Activated effector memory CD4-positive, alpha-beta T cell treated with Interleukin-2 at 50 U/mL for 16 hours (primary cell): ENCODE results near the gene SERPINB7.
"Not testable (repeated sequence)": the region's sequence is repeated elsewhere in the genome, so short reads cannot be mapped to it uniquely, and the experiment has no call there.

Source experiments
- DNase-seq: peaks from one replicate; pipeline ENCODE4 v3.0.0-alpha.2; 2020

Gene SERPINB7, protein sequence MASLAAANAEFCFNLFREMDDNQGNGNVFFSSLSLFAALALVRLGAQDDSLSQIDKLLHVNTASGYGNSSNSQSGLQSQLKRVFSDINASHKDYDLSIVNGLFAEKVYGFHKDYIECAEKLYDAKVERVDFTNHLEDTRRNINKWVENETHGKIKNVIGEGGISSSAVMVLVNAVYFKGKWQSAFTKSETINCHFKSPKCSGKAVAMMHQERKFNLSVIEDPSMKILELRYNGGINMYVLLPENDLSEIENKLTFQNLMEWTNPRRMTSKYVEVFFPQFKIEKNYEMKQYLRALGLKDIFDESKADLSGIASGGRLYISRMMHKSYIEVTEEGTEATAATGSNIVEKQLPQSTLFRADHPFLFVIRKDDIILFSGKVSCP

GRCh38 chr18:63775166-63775730 is at the start of gene SERPINB7:
SERPINB7 (plus strand) TSS chr18:63775418; CDS start chr18:63782373, 6,955 bp downstream.
- DNase-seq = no peak

DNA sequence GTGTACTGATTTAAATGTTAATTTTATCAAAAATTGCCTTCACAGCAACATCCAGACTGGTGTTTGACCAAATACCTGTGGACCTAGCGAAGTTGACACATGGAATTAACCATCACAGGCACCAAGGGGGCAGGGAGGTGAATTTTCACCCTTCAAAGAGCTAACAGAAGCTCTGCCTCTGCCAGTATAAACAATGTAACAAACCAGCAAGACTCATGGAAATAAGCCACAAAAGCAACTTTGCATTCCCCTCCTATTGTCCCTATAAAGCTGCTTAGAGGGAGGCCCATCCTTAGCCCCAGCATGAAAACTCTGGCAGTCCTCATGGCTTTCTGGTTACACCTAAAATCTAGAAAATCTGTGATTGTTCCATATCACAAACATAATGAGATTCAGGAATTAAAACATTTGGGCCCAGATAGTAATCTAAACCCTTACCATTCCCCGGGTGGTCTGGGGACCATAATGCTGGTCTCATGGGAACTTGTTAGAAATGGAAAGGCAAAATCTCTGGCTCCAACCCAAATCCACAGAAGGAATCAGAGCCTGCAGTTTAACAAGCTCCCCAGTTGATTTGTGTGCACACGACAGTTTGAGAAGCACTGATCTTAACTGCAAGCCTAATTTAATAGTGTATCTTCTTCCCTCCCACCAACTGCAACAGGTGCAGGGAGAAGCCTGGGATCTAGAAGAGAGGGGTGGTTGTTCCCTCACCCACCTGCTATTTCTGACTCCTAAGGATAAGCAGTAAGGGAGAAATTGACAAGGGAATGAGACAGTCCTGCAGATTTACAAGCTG is 49.3 kb upstream of the SERPINB7 start:
- no peak for DNase-seq

DNA sequence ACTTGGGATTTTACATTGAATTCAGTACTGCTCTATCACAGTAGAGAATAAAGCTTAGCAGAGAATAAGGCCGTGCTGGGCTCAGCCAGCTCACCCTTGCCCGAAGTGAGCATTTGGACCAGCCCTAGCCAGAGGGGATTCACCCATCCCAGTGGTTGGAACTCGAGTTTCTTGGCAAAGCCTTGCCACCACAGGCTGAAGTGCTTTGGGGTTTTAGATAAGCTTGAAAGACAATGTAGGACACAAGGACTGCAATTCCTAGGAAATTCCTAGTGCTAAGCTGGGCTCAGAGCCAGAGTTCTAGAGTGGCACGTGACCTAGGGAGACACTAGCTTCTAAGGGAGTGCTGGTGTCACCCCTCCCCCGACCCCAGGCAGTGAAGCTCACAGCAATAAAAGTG is 44.4 kb upstream of the SERPINB7 start:
- DNase-seq = no peak

DNA sequence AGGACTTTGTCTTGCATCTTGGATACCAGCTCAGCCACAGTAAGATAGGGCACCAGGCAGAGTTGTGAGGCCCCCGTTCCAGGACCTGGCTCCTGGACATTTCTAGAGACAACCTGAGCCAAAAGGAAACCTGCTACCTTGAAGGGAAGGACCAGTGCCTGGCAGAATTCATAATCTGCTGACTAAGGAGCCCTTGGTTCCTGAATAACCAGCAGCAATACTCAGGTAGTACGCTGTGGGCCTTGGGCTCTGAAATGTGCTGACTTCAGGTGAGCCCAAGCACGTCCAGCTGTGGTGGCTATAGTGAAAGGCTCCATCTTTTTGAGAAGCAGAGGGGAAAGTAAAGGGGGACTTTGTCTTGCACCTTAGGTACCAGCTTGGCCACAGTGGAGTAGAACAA is 44.0 kb upstream of the SERPINB7 start:
- no peak for DNase-seq

GRCh38 chr18:63736876-63737275 is 38.3 kb upstream of the SERPINB7 start:
- no peak for DNase-seq

- DNase-seq = no peak
Measured at GRCh38 chr18:63741769-63742168, 33.4 kb upstream of the SERPINB7 start.

DNA sequence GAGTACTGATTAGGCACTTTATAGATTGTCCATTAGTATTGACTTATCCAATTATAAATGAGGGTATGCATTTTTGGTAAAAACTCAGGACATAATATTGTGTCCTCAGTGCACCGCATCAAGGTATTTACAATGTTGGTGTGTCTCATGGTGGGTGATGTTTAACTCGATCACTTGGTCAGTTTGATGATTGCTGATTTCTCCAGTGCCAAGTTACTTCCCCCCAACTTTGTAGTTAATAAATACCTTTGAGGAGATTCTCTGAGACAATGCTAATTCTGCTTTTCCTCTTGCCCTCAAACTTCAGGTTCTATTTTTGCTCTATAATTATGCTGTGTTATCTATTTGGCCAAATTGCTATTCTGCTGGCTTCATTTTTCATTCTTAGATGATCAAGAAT is 28.2 kb upstream of the SERPINB7 start:
- no peak for DNase-seq

DNA sequence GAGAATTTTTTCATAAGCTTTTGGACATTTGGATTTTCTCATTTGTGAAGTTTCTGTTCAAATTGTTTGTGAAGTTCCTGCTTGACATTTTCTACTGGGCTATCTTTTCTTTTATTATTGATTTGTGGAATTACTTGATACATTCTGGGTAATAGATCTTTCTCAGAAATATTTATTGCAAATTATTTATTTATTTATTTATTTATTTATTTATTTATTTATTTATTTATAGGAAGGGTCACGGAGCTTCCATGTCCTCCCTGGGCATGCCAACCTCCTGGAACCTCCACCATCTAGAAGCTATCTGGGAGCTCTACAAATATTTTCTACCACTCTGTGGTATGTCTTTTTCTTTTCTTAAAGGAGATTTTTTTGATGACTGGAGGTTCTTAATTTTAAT is 25.7 kb upstream of the SERPINB7 start:
- DNase-seq = no peak

- DNase-seq = no peak
Measured at GRCh38 chr18:63752636-63753035, 22.6 kb upstream of the SERPINB7 start.

DNA sequence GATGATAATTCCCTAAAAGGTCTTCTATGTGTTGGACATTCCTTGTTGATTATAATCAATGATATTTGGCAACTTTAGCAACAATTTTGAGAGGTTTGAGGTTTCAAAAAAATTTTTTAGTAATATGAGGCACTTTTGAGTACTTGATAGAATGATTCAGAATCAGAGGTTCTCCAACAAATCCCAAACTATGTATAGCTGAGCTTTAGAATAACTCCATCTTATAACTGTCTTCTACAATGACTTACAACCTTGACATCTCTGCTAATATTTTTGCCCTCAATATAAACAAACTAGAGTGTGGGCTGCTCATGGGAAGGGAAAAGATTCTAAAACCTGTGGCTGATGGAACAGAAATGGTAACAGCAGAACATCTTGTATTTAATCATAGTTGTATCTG is 21.5 kb upstream of the SERPINB7 start:
- no peak for DNase-seq

- DNase-seq = no peak
Measured at GRCh38 chr18:63757541-63757940, 17.7 kb upstream of the SERPINB7 start.

DNA sequence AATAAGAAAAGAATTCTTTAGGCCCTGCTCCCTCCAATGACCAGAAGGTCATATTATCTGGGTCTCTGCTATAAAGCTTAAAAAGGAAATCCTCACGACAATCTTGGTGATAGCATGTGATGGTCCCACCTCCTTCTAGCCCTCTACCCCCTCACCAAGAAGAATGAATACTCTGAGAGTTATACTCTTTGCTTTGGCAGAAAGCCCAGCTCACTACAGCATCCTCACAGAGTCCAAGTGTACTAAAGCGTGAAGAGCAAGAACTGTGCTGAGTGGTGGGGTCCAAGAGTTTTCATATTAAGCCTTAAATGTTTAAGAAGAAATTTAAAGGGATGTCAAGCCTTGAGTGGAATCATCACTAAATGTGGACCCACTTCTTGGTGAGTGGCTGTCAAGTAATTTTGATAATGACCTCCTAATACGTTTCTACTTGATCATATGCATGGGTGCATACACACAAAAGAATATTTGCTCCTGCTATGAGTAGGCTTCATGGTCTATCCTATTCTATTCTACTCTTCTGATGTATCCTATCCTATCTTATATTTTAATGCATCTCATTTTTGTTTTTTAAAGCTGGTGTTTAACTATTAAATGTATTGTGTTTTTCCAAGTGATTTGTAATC is 16.5 kb upstream of the SERPINB7 start:
- no peak for DNase-seq

- not testable (repeated sequence) for DNase-seq
Measured at GRCh38 chr18:63759786-63760185, 15.4 kb upstream of the SERPINB7 start.

DNA sequence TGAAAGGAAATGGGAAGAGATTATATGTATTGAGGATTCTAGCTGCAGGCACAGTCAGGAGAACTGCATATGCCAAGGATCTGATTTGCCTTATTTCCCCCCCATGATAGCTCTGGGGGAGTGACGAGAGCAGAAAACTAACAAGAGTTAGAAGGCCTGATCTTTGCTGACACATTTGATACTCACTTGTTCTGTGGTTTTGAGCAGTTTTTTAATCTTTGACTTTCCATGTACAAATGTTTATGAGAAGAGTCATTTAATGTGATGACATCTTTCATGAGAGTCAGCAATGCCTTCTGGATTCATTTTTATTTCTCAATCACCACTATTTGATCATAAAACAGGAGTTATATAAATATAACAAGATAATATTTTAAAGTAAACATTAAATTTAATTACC is 12.7 kb upstream of the SERPINB7 start:
- no peak for DNase-seq

DNA sequence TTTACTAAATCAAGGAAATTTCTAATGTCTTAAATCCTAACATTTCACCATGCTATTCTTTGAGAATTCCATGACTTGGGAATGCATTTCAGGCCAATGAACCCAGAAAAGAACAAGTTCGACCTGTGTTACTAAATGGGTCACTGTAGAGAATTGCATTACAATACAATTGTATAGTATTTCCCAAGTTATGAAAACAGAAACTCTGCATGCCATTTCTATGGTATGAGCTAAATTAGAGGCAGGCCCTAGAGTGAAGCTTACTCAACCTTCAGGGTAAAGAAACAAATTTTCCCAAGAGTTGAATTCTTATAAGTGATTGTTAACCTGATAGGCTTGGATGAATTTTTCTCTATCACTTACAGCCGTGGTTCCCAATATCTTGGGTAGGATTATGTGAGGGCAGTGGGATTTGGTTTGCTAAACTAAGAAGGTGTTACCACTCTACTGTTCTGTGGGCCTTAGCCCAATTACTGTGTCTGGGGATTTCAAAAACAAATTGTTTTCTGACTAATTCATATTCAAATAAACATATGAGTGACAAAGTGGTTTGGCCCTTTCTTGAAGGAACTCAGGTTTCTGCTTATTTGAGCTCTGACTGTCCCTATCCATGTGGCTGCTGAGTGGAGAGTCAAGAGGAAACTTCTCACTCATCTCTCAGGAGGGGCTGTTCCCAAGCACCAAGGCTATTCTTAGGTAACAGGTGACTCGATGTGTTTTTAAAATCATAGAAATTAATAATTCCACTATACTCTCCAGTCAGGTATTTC is 11.2 kb upstream of the SERPINB7 start:
- no peak for DNase-seq

- DNase-seq = no peak
Measured at GRCh38 chr18:63765837-63766236, 9.4 kb upstream of the SERPINB7 start.

- DNase-seq = no peak
Measured at GRCh38 chr18:63773551-63773950, 1.7 kb upstream of the SERPINB7 start.

DNA sequence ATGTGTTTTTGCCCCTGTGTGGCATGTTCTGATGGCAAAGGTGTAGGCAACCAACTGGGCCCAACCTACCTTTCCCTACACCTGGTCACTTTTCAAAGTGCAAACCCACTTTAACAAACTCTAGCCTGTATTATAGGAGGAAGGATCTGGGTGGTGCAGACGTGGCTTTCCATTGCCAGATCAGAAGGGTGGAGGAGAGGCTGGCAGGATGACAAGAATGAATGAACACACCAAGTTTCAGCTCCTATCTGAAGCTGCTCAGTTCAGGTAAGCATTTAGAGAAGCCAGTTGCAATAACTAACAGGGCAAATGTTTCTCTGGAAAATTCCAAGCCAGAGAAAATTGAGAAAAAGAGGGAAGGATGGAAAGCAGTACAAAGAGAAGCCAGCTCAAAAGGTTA is 707 bp upstream of the SERPINB7 start:
- DNase-seq = no peak

DNA sequence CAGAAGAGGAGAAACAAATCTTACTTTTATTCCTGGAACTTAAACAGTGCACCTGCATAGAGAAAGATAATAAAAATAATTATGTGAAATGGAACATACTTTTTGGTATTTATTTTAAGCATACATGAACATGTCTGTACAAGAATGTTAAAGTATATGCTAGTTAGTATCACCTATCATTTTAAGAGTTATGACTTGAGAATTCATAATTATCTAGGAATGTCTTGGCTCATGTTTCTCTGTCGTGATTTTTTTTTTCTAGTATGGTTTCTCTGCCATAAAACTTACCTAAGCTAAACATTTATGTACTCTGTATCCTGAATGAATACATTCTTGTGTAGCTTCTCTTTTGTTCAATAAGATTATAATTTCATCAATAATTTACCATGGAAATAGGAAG is 4.2 kb downstream of the SERPINB7 start:
- no peak for DNase-seq

DNA sequence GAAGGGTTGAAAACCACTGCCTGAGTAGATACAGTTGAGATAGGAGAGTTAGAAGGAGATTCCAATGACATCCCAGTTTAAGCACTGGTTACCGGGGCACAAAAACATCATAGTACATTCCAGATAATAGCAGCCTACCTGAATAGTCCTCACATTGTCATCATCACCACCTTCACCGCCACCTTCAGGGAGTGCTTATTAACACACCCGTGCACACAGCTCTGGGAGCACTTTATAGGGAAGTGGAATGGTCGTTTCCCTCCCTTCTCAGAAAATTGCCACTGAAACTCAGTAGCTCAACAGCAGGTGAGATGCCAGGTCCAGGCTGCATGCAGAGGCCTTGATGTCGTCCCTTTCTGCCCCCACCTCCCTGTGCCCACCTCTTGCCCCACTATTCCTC is 8.2 kb downstream of the SERPINB7 start:
- no peak for DNase-seq

DNA sequence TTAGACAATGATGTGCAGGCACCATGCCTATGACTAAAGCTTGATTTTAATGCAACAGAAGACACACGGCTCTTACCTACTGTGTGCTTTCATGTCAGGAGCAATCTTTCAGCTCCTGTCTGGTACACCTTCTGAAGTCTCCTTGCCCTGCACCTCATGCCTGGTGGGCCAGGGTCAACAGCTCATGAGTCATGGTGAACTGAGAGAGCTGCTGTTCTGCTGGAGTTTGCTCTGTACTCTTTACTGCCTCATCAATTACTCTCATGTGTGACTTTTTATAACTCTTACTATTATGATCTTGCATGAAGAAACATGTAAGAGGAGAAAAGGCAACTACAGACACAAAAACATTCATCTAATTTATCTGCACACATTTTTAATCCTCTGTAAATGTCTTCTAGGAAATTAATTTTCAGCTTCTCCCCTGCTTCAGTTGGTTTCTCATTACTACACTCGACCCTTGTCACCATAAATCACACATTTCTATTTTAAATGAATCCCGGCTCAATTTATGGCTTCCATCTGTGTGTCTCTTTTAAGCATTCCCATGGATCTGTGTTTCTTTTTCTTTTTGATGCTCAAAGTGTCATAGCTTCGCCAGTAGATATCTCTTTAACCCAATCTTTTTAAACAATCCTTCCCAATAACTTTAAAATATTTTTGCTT is 9.7 kb downstream of the SERPINB7 start:
- no peak for DNase-seq

DNA sequence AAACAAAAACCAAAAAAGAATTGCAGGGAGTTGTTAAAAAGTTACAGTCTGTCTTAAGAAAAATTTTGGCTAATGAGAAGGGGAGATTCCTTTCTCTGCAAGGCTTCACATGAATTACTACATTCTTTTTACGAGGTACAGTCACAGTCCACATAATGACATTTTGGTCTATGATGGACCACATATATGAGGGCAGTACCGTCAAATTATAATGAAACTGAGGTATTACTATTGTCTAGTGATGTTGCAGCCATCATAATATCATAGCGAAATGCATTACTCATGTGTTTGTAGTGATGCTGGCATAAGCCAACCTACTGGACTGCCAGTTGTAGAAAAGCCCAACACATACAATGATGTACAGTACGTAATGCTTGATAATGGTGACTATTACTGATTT is 12.5 kb downstream of the SERPINB7 start:
- no peak for DNase-seq
